Measurements from ENCODE around the gene NSL1. TPM values are rescaled to one million over a fixed set of nuclear protein-coding genes. Genes with fewer than 3 reads are reported as not detected.

Gene NSL1
- total and polyA plus RNA-seq, 8 donors: 10.2 to 170 (median 28.7) TPM

DNA sequence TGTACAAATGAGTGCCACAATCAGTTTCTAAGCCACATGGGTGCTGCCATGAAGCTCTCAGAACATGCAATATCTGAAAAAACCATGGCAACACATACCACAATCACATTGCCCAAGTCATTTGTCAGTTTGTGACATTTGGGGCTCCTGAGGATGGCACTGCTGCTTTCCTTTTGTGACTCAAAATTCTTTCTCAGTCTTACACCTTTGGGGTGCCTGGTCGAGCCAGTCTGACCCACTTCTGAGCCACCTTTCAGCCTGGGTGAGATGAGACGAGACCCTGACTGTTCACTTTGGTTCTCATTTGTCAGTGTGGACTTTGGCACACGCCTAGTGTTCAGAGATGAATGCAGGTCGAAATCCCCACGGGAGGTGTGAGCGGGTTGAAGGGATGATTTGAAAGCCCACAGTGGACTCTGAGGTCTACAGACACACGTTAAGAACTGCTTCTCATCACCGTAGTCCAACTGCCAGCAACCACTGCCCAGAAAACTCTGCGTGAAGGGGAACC lies 100.0 kb downstream of the NSL1 start:
- Histone ChIP-seq H3K4me1 (no peaks in the 10 kb centered on the region), H3K27me3 (peaks cover 0 to 58% (median 0%) of the 10 kb centered on the region in 3 donors), H3K27ac (no peak overlapping the region), H3K36me3 (no peaks in the 10 kb centered on the region), H3K4me3 (no peak overlapping the region), H3K9me3 (no peaks in the 10 kb centered on the region)
- intact Hi-C loops (cut with DNase I; ENCODE audit: low total_unique reads): no loop called here
- DNase-seq: no peak
- WGBS, 5 donors: 63 to 80% (median 69%) methylated on average over 9 of the region's 9 CpGs
- no peak for TF ChIP-seq POLR2AphosphoS5 (IDR thresholded peaks at IDR 0.05)
- TF ChIP-seq POLR2A (IDR thresholded peaks at IDR 0.05): no peak
- TF ChIP-seq CTCF (IDR thresholded peaks at IDR 0.05): no peak
- no peak for TF ChIP-seq EP300 (IDR thresholded peaks at IDR 0.05)

DNA sequence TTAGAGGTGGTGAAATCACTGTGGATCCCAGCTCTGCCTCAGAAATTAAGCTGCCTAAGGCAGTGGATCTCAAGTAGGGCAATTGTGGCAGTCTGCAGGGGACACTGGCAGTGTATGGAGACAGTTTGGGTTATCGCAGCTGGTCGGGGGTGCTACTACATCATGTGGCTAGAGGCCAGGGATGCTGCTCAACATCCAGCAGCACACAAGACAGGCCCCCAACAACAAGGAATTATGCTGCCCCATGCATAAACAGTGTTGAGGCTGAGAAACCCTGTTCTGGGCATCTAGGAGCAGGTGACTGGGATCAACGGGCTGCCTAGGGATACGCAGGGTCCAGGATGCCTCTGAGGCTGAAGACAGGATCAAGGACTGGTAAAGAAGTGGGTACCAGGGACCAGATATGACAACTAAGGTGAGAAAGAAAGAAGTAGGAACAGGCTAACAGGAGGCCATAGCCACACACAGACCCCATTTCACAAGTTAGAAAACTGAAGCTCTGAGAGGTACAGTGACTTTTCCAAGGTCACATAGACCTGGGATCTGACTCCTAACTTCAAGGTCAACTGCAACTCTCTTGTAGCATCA lies 100.7 kb downstream of the NSL1 start:
- TF ChIP-seq CTCF (IDR thresholded peaks at IDR 0.05): no peak
- no peak for DNase-seq
- WGBS, 5 donors: 87 to 91% (median 90%) methylated on average over 2 to 4 of the region's 4 CpGs
- H3K4me1 ChIP-seq: no peaks in the 10 kb centered on the region
- intact Hi-C loops (cut with DNase I; ENCODE audit: low total_unique reads): no loop called here
- H3K4me3 ChIP-seq: no peak overlapping the region
- H3K9me3 ChIP-seq: no peaks in the 10 kb centered on the region
- no peaks in the 10 kb centered on the region for H3K36me3 ChIP-seq
- peaks cover 0 to 51% (median 0%) of the 10 kb centered on the region in 3 donors for H3K27me3 ChIP-seq
- no peak overlapping the region for H3K27ac ChIP-seq

- 83 to 90% (median 84%) methylated on average over 12 of the region's 12 CpGs for WGBS, 5 donors
- intact Hi-C loops (cut with DNase I; ENCODE audit: low total_unique reads): no loop called here
These were observed 101.6 kb downstream of the NSL1 start for GRCh38 chr1:212689758-212690529.

More at GRCh38 chr1:212689758-212690529, 101.6 kb downstream of the NSL1 start:
- H3K27me3 ChIP-seq: peaks cover 0 to 43% (median 0%) of the 10 kb centered on the region in 3 donors
- TF ChIP-seq POLR2A (IDR thresholded peaks at IDR 0.05): no peak
- no peak for TF ChIP-seq CTCF (IDR thresholded peaks at IDR 0.05)
- no peak for TF ChIP-seq POLR2AphosphoS5 (IDR thresholded peaks at IDR 0.05)
- no peak for TF ChIP-seq EP300 (IDR thresholded peaks at IDR 0.05)
- H3K4me3 ChIP-seq: no peak overlapping the region
- no peaks in the 10 kb centered on the region for H3K36me3 ChIP-seq
- H3K9me3 ChIP-seq: no peaks in the 10 kb centered on the region
- peak in 1 of 2 donors; percentile 36 for DNase-seq
- H3K4me1 ChIP-seq: no peaks in the 10 kb centered on the region
- no peak overlapping the region for H3K27ac ChIP-seq

All from stomach (tissue), 9 donors.